Thyroid gland (tissue), 4 donors: Measurements from ENCODE around the gene CRTC3.

Experiments used
- POLR2A ChIP-seq, 2 donors: fragments of 450-650 bp; IDR thresholded peaks; one replicate each; pipeline ENCODE4 v1.6.1; 2017; ENCODE audit warnings: antibody characterized with exemption in 2 of 2, mild to moderate bottlenecking in 2 of 2, moderate library complexity in 1 of 2
- TF ChIP-seq, protein P1 (sequence below), 6 experiments: fragments of 200-600 bp in 3 of 6; fragments of 450-650 bp in 3 of 6; sonication (generic) in 3 of 6; IDR thresholded peaks; one replicate each; pipeline ENCODE4 v1.5.1; 2016 to 2019; ENCODE audit warnings: antibody characterized with exemption in 6 of 6, mild to moderate bottlenecking in 2 of 6, inconsistent platforms in 1 of 6, moderate library complexity in 1 of 6

- TF ChIP-seq, protein P1, sequence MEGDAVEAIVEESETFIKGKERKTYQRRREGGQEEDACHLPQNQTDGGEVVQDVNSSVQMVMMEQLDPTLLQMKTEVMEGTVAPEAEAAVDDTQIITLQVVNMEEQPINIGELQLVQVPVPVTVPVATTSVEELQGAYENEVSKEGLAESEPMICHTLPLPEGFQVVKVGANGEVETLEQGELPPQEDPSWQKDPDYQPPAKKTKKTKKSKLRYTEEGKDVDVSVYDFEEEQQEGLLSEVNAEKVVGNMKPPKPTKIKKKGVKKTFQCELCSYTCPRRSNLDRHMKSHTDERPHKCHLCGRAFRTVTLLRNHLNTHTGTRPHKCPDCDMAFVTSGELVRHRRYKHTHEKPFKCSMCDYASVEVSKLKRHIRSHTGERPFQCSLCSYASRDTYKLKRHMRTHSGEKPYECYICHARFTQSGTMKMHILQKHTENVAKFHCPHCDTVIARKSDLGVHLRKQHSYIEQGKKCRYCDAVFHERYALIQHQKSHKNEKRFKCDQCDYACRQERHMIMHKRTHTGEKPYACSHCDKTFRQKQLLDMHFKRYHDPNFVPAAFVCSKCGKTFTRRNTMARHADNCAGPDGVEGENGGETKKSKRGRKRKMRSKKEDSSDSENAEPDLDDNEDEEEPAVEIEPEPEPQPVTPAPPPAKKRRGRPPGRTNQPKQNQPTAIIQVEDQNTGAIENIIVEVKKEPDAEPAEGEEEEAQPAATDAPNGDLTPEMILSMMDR (IDR thresholded peaks at IDR 0.05), result no peak
- TF ChIP-seq POLR2A (IDR thresholded peaks at IDR 0.05), result peak in 1 of 2 donors; percentile 22
These were observed 33.7 kb downstream of the CRTC3 start for GRCh38 chr15:90563463-90563862.
